Progenitor cell of endocrine pancreas (in vitro differentiated cells): Measurements from ENCODE around the gene ANXA11. TPM values are rescaled to one million over a fixed set of nuclear protein-coding genes. Genes with fewer than 3 reads are reported as not detected.

Experiments used
- DNase-seq: peaks from one replicate; pipeline ENCODE4 v3.0.0; 2021; ENCODE audit warnings: low spot score; ENCODE audit not compliant: unreplicated experiment
- H3K27ac Mint-ChIP-seq: 2 replicates; pipeline ENCODE4 v1.8.0; 2021; ENCODE audit warnings: mild to moderate bottlenecking, moderate library complexity, mixed read lengths
- H3K27me3 Mint-ChIP-seq: 2 replicates; pipeline ENCODE4 v1.8.0; 2021; ENCODE audit warnings: mixed read lengths
- H3K36me3 Mint-ChIP-seq: 2 replicates; pipeline ENCODE4 v1.8.0; 2022; ENCODE audit warnings: mixed read lengths; ENCODE audit not compliant: insufficient read depth
- H3K4me1 Mint-ChIP-seq: 2 replicates; pipeline ENCODE4 v1.8.0; 2021; ENCODE audit warnings: low read depth, mixed read lengths
- H3K4me3 Mint-ChIP-seq: 2 replicates; pipeline ENCODE4 v1.8.0; 2021; ENCODE audit warnings: low read depth, mild to moderate bottlenecking, moderate library complexity, mixed read lengths
- H3K9me3 Mint-ChIP-seq: 2 replicates; pipeline ENCODE4 v1.8.0; 2021; ENCODE audit warnings: low read depth, mixed read lengths
- total RNA-seq: library from RNA; stranded (reverse); gene quantifications from 2 replicates; pipeline ENCODE4 v1.2.1, GENCODE V29; 2021
- TF ChIP-seq, protein P1 (sequence below): fragments of 200-600 bp; sonication (generic); IDR thresholded peaks from one replicate; pipeline ENCODE4 v1.5.0; 2021; ENCODE audit warnings: antibody characterized with exemption, mild to moderate bottlenecking; ENCODE audit not compliant: unreplicated experiment

Gene ANXA11
- total RNA-seq, 1 donor from 2014 or later = 120 TPM

DNA sequence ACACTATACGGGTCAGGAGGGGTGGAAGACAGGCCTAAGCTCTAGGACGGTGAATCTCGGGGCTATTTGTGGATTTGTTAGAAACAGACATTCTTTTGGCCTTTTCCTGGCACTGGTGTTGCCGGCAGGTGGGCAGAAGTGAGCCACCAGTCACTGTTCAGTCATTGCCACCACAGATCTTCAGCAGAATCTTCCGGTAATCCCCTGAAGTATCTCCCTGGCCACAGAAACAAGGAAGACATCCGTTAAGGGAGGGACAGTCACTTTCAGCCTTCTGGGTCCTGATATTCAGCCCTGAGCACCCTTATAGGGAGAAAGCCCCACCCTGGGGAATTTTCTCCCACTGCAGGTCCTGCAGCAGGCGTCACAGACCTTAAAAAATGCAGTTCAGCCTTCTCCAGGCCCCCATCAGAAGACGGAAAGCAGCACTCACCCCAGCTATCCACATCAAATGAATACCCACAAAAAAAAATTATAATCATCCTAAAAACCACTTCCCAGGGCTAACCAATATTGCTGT, 49.6 kb downstream of the ANXA11 start:
- TF ChIP-seq, protein P1, sequence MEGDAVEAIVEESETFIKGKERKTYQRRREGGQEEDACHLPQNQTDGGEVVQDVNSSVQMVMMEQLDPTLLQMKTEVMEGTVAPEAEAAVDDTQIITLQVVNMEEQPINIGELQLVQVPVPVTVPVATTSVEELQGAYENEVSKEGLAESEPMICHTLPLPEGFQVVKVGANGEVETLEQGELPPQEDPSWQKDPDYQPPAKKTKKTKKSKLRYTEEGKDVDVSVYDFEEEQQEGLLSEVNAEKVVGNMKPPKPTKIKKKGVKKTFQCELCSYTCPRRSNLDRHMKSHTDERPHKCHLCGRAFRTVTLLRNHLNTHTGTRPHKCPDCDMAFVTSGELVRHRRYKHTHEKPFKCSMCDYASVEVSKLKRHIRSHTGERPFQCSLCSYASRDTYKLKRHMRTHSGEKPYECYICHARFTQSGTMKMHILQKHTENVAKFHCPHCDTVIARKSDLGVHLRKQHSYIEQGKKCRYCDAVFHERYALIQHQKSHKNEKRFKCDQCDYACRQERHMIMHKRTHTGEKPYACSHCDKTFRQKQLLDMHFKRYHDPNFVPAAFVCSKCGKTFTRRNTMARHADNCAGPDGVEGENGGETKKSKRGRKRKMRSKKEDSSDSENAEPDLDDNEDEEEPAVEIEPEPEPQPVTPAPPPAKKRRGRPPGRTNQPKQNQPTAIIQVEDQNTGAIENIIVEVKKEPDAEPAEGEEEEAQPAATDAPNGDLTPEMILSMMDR = no peak
- Mint-ChIP-seq H3K27me3 (no peaks in the 10 kb centered on the region), H3K9me3 (no peaks in the 10 kb centered on the region), H3K36me3 (peaks cover 22% of the 10 kb centered on the region), H3K4me3 (no peak overlapping the region), H3K27ac (no peak overlapping the region), H3K4me1 (no peaks in the 10 kb centered on the region)
- no peak for DNase-seq

GRCh38 chr10:80154978-80155695, 50.2 kb downstream of the ANXA11 start:
- no peaks in the 10 kb centered on the region for H3K9me3 Mint-ChIP-seq
- no peak overlapping the region for H3K27ac Mint-ChIP-seq
- peaks cover 24% of the 10 kb centered on the region for H3K36me3 Mint-ChIP-seq
- no peaks in the 10 kb centered on the region for H3K27me3 Mint-ChIP-seq
- TF ChIP-seq, protein P1 = no peak
- no peak overlapping the region for H3K4me3 Mint-ChIP-seq
- no peak for DNase-seq
- no peaks in the 10 kb centered on the region for H3K4me1 Mint-ChIP-seq

DNA sequence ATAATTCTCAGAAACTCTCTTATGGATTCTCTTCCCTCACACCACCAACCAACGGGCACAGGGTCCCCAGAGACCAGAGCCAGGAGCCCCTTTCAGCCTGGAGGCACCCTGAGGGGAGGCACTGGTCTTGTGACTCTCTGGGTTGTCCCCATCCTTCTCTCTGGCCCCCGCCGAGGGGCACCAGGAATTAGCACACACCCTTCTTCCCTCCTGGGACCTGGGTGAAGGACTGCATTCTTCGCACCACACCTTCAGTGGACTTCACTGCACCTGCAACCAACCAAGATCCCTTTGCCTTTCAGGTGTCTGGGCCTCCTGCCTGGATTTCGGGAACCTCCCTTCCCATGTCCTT, 50.7 kb downstream of the ANXA11 start:
- H3K4me3 Mint-ChIP-seq = no peak overlapping the region
- no peak overlapping the region for H3K27ac Mint-ChIP-seq
- H3K9me3 Mint-ChIP-seq = peaks cover under 1% of the 10 kb centered on the region
- H3K4me1 Mint-ChIP-seq = no peaks in the 10 kb centered on the region
- TF ChIP-seq, protein P1 = no peak
- H3K36me3 Mint-ChIP-seq = peaks cover 24% of the 10 kb centered on the region
- H3K27me3 Mint-ChIP-seq = no peaks in the 10 kb centered on the region
- no peak for DNase-seq

DNA sequence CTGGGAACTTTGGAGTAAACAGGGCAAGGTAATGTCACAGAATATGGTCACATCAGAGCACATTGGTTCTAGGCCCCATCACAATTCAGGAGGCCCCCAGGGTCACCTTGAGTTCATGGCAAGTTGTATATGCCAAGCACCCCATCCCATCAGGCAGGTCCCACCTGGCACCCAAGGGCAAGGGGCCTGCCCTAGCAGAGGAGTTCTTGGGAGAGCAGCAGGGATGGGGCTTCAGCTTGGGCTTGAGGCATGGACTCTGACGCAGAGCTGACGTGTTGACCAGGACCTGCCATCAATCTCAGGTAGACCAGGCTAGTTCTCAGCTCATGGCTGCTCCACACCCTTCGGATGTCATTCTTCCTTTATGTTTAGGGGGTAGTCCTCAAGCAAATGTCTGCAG, 51.9 kb downstream of the ANXA11 start:
- no peak overlapping the region for H3K4me3 Mint-ChIP-seq
- TF ChIP-seq, protein P1 = no peak
- no peaks in the 10 kb centered on the region for H3K4me1 Mint-ChIP-seq
- H3K9me3 Mint-ChIP-seq = peaks cover 5% of the 10 kb centered on the region
- DNase-seq = no peak
- peaks cover 30% of the 10 kb centered on the region for H3K36me3 Mint-ChIP-seq
- no peaks in the 10 kb centered on the region for H3K27me3 Mint-ChIP-seq
- H3K27ac Mint-ChIP-seq = no peak overlapping the region

DNA sequence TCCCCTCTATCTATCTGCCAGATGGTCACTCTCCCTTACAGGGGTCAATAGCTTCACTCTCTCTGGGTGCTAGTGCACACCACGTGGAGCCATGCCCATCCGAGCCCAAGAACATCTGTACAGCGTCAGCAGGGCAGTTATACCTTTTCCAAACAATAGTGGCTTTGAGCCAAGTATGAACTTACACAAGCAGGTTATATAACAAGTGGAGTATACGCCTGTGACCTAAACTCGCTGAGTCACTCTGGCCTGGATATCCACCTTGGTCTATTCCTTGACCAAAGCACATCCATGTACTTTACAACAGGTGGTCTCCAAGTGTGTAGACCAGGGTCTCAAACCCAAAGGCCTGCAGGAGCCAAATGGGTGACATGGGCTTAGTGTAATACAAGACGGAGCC, 52.5 kb downstream of the ANXA11 start:
- no peaks in the 10 kb centered on the region for H3K4me1 Mint-ChIP-seq
- no peaks in the 10 kb centered on the region for H3K27me3 Mint-ChIP-seq
- TF ChIP-seq, protein P1 = no peak
- DNase-seq = no peak
- no peak overlapping the region for H3K4me3 Mint-ChIP-seq
- H3K36me3 Mint-ChIP-seq = peaks cover 30% of the 10 kb centered on the region
- H3K9me3 Mint-ChIP-seq = peaks cover 5% of the 10 kb centered on the region
- no peak overlapping the region for H3K27ac Mint-ChIP-seq
